ENCODE measurements around the gene TLE4. TPM values are rescaled to one million over a fixed set of nuclear protein-coding genes. Genes with fewer than 3 reads are reported as not detected.

TLE4 gene
- total and polyA plus RNA-seq, 8 donors, result 6.2 to 85.2 (median 22.0) TPM

GRCh38 chr9:79642671-79643070, 70.9 kb downstream of the TLE4 start:
- H3K4me1 ChIP-seq, result peaks cover 0 to 12% (median 4%) of the 10 kb centered on the region in 4 donors
- WGBS, 5 donors, result 80 to 91% (median 86%) methylated on average over 2 of the region's 2 CpGs
- no peaks in the 10 kb centered on the region for H3K9me3 ChIP-seq
- no peak for TF ChIP-seq POLR2AphosphoS5 (IDR thresholded peaks at IDR 0.05)
- TF ChIP-seq EP300 (IDR thresholded peaks at IDR 0.05), result no peak
- TF ChIP-seq CTCF (IDR thresholded peaks at IDR 0.05), result no peak
- TF ChIP-seq POLR2A (IDR thresholded peaks at IDR 0.05), result no peak
- H3K4me3 ChIP-seq, result no peak overlapping the region
- no peak for DNase-seq
- intact Hi-C loops (cut with DNase I; ENCODE audit: low total_unique reads), result no loop called here
- no peak overlapping the region for H3K27ac ChIP-seq
- peaks cover 0 to 6% (median 0%) of the 10 kb centered on the region in 4 donors for H3K36me3 ChIP-seq
- H3K27me3 ChIP-seq, result no peaks in the 10 kb centered on the region

- no peak overlapping the region for H3K4me3 ChIP-seq
- intact Hi-C loops (cut with DNase I; ENCODE audit: low total_unique reads), result no loop called here
- TF ChIP-seq POLR2A (IDR thresholded peaks at IDR 0.05) (no peak), EP300 (IDR thresholded peaks at IDR 0.05) (no peak), CTCF (IDR thresholded peaks at IDR 0.05) (no peak), POLR2AphosphoS5 (IDR thresholded peaks at IDR 0.05) (no peak)
- no peaks in the 10 kb centered on the region for H3K27me3 ChIP-seq
- no peak overlapping the region for H3K27ac ChIP-seq
- peaks cover 0 to 12% (median 2%) of the 10 kb centered on the region in 4 donors for H3K4me1 ChIP-seq
- no peak for DNase-seq
- WGBS, 5 donors, result 86 to 96% (median 93%) methylated on average over 6 of the region's 6 CpGs
- peaks cover 0 to 6% (median 0%) of the 10 kb centered on the region in 4 donors for H3K36me3 ChIP-seq
- H3K9me3 ChIP-seq, result no peaks in the 10 kb centered on the region
Measured at GRCh38 chr9:79644048-79644447, 72.3 kb downstream of the TLE4 start.

- 89 to 96% (median 92%) methylated on average over 4 of the region's 4 CpGs for WGBS, 5 donors
- intact Hi-C loops (cut with DNase I; ENCODE audit: low total_unique reads), result no loop called here
- peaks cover 0 to 6% (median 0%) of the 10 kb centered on the region in 4 donors for H3K36me3 ChIP-seq
- H3K4me3 ChIP-seq, result no peak overlapping the region
- H3K27me3 ChIP-seq, result no peaks in the 10 kb centered on the region
- H3K4me1 ChIP-seq, result peaks cover 0 to 12% (median 0%) of the 10 kb centered on the region in 4 donors
- no peak overlapping the region for H3K27ac ChIP-seq
- no peak for TF ChIP-seq CTCF (IDR thresholded peaks at IDR 0.05)
- TF ChIP-seq POLR2A (IDR thresholded peaks at IDR 0.05), result no peak
- TF ChIP-seq POLR2AphosphoS5 (IDR thresholded peaks at IDR 0.05), result no peak
- no peak for TF ChIP-seq EP300 (IDR thresholded peaks at IDR 0.05)
- no peak for DNase-seq
- H3K9me3 ChIP-seq, result no peaks in the 10 kb centered on the region
Measured at GRCh38 chr9:79644601-79645000, 72.8 kb downstream of the TLE4 start.

DNA sequence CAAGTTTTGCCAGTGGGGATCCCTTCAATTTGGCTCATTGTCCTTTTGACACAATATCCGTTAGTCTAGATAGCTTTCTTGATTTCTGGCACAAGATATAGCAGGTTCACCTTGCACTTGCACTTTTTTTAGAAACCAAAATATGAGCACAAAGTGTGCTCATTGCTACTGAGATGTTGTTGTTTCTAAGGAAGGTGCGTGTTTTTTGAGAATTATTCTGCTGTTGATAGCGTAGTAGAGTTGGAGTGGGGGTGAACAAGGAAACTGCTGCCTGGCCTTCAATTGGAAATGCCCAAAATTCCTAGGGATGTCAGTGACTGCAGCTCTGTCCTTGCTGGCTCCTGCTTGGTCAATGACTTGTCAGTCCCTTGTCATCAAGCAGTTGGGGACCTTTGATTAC, 73.3 kb downstream of the TLE4 start:
- Histone ChIP-seq H3K9me3 (no peaks in the 10 kb centered on the region), H3K4me1 (peaks cover 0 to 12% (median under 1%) of the 10 kb centered on the region in 4 donors), H3K27me3 (no peaks in the 10 kb centered on the region), H3K4me3 (no peak overlapping the region), H3K36me3 (peaks cover 0 to 6% (median 0%) of the 10 kb centered on the region in 4 donors), H3K27ac (no peak overlapping the region)
- no peak for DNase-seq
- no peak for TF ChIP-seq CTCF (IDR thresholded peaks at IDR 0.05)
- no peak for TF ChIP-seq POLR2AphosphoS5 (IDR thresholded peaks at IDR 0.05)
- no peak for TF ChIP-seq EP300 (IDR thresholded peaks at IDR 0.05)
- TF ChIP-seq POLR2A (IDR thresholded peaks at IDR 0.05), result no peak
- WGBS, 5 donors, result 91 to 98% (median 97%) methylated on average over 3 of the region's 3 CpGs
- intact Hi-C loops (cut with DNase I; ENCODE audit: low total_unique reads), result no loop called here

All from stomach (tissue), 9 donors.